DOHH2 (cell line): ENCODE results near the gene IMPDH1.

Experiments used
- CTCF ChIP-seq: fragments of 200-600 bp; sonication (generic); IDR thresholded peaks from one replicate; pipeline ENCODE4 v1.5.1; 2014; ENCODE audit warnings: antibody characterized with exemption, mild to moderate bottlenecking, low read depth, low read length; ENCODE audit not compliant: poor library complexity, severe bottlenecking
- EZH2phosphoT487 ChIP-seq: fragments of 200-600 bp; sonication (generic); IDR thresholded peaks from 2 replicates; pipeline ENCODE4 v1.6.1; 2017; ENCODE audit warnings: borderline replicate concordance, mild to moderate bottlenecking, antibody characterized with exemption, low read length, moderate library complexity, mixed read lengths

GRCh38 chr7:128364166-128364870 is 45.5 kb downstream of the IMPDH1 start:
- no peak for TF ChIP-seq CTCF
- TF ChIP-seq EZH2phosphoT487, result no peak
